GM19438 (cell line): Measurements from ENCODE around the gene SLC17A3.

Experiments used
- ATAC-seq: cut with Tn5 transposase; IDR thresholded peaks from one replicate; pipeline ENCODE4 v1.9.1; 2021; ENCODE audit warnings: low read depth; ENCODE audit not compliant: unreplicated experiment

SLC17A3 gene

GRCh38 chr6:25842526-25842925 lies 31.5 kb downstream of the SLC17A3 start:
- ATAC-seq = no peak

- ATAC-seq = no peak
Observed at GRCh38 chr6:25835442-25836283, 38.4 kb downstream of the SLC17A3 start.

GRCh38 chr6:25834950-25835349 lies 39.1 kb downstream of the SLC17A3 start:
- no peak for ATAC-seq

GRCh38 chr6:25833136-25833535 lies 40.9 kb downstream of the SLC17A3 start:
- ATAC-seq = no peak

- no peak for ATAC-seq
Observed at GRCh38 chr6:25832670-25833069, 41.4 kb downstream of the SLC17A3 start.

- ATAC-seq = no peak
Observed at GRCh38 chr6:25832307-25832662, 41.8 kb downstream of the SLC17A3 start.

- ATAC-seq = no peak
Observed at GRCh38 chr6:25831532-25832306, 42.3 kb downstream of the SLC17A3 start, which contains the start of gene SLC17A1. SLC17A1 (minus strand) TSS chr6:25832052; CDS start chr6:25830557, 1,495 bp downstream.

- no peak for ATAC-seq
Observed at GRCh38 chr6:25830458-25830857, 43.6 kb downstream of the SLC17A3 start.

- ATAC-seq = no peak
Observed at GRCh38 chr6:25829375-25829774, 44.7 kb downstream of the SLC17A3 start.

- no peak for ATAC-seq
Observed at GRCh38 chr6:25821341-25821740, 52.7 kb downstream of the SLC17A3 start.

- ATAC-seq = no peak
Observed at GRCh38 chr6:25816252-25816651, 57.8 kb downstream of the SLC17A3 start.

- ATAC-seq = no peak
Observed at GRCh38 chr6:25815194-25815593, 58.8 kb downstream of the SLC17A3 start.

- no peak for ATAC-seq
Observed at GRCh38 chr6:25804804-25805203, 69.2 kb downstream of the SLC17A3 start.

- no peak for ATAC-seq
Observed at GRCh38 chr6:25801436-25801835, 72.6 kb downstream of the SLC17A3 start.
